ENCODE results near the gene GPD2.
"Not testable (repeated sequence)": the region's sequence is repeated elsewhere in the genome, so short reads cannot be mapped to it uniquely, and the experiment has no call there.

GPD2 gene

DNA sequence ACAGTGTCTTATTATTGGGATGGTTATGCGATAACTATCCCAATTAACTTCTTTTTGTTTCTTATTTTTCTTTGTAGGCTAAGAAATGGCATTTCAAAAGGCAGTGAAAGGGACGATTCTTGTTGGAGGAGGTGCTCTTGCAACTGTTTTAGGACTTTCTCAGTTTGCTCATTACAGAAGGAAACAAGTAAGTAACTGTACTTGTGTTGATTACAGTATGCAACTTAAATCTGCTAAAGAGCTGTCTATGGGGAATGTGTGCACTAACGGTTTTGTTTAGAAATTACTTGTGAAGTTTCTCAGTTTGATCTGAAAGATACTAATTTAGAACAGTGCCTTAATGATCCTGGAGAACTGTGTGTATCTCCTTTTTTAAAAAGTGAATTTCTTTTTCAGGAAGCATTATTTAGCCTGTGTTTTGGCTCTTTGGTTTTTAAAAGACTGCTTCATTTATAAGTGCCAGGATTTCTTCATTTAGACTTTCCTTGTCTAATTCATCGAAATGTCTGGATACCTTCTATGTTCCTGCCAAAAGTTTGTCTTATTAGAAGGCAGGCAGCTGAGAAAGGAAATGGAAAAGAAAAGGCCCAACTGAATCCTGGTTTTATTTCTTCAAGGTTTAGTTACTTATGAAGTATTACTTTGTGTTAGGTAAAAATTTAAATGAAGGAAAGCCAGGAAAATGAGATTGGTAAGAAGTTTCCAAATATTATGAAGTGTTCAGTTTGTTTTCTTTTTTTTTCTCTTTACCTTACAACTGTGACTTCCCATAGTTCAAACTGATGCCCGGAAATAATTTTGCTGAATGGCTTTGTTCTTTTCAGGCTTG is 40.1 kb downstream of the GPD2 start:
- no peak for DNase-seq (ENCODE audit: low read depth in 2 of 2)

- no peak for DNase-seq (ENCODE audit: low read depth in 2 of 2)
Observed at GRCh38 chr2:156476850-156477206, 40.6 kb downstream of the GPD2 start.

DNA sequence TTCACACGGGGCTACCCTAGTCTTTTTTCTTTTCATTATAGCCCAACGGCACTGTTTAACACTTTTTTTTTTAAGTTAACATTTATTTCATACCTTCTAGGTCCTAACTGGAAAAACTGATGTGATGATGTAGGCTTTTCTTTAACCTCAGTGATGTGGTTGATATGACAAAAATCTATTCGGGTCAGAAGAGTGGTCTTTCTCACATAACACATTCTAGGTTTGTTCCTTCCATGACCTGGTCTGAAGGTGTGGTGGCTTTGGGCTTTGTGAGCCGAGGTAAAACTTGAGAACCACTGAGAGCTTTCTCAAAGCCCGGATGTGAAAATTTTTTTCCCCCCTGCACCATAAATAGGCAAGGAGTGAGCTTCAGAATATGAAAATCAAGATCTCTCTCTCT is 44.2 kb downstream of the GPD2 start:
- no peak for DNase-seq (ENCODE audit: low read depth in 2 of 2)

GRCh38 chr2:156481312-156481711 is 45.1 kb downstream of the GPD2 start:
- no peak for DNase-seq (ENCODE audit: low read depth in 2 of 2)

DNA sequence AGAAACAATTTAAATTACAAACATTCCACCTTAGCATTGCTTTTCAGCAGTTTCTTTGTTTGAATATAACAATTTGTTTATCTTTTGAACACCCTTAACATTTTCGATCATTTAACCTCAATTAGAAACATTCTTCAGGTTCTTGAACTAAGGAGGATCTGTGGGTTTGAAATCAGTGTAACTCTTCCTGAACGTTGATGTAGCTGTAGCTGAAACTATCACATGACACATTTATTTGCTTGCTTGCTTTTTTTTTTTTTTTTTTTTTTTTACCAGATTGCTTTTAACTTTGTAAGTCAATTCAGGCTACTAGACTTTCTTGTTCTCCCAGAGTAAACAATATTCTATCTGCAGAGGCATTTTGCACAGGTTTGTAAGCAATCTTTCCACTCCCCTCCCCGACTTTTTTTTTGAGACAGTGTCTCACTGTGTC is 47.6 kb downstream of the GPD2 start:
- DNase-seq (ENCODE audit: low read depth in 2 of 2): no peak

GRCh38 chr2:156486147-156486546 is 50.0 kb downstream of the GPD2 start:
- no peak for DNase-seq (ENCODE audit: low read depth in 2 of 2)

- no peak for DNase-seq (ENCODE audit: low read depth in 2 of 2)
Observed at GRCh38 chr2:156486614-156487013, 50.4 kb downstream of the GPD2 start.

DNA sequence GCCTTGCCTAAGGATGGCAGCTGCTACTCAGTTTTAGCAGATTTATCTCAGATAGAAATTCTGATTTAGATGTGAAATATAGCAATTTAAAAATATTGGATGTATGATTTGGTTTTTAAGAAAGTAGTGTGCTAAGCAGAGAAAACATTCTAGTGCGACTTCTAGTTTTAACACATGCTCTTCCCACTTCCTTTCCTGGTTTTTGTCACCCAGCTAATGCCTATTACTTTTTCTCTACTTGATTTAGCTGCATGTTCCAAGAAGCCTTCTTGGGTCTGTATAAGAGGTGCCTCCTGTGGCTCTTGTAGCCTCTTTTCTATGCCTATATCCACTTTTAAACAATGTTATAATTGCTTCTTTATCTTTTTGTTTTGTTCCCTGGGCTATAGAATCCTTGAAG is 53.0 kb downstream of the GPD2 start:
- no peak for DNase-seq (ENCODE audit: low read depth in 2 of 2)

- DNase-seq (ENCODE audit: low read depth in 2 of 2): no peak
Observed at GRCh38 chr2:156489750-156490465, 53.7 kb downstream of the GPD2 start.

DNA sequence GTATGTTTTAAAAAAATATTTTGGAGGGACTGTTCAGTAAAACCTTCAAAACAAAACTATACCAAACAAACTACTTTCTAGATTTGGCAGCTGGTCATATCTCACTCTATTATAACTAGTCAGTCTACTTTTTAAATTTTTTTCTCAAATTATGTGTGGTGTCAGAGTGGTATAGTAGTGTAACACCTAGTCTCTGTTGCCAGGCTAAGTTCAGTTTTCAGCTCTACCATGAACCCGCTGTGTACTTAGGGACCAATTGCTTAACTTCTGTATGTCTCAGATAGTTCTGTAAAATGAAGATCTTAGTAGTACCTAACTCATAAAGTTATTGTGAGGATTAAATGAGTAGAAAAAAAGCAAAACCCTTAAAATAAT is 54.3 kb downstream of the GPD2 start:
- DNase-seq (ENCODE audit: low read depth in 2 of 2): no peak

DNA sequence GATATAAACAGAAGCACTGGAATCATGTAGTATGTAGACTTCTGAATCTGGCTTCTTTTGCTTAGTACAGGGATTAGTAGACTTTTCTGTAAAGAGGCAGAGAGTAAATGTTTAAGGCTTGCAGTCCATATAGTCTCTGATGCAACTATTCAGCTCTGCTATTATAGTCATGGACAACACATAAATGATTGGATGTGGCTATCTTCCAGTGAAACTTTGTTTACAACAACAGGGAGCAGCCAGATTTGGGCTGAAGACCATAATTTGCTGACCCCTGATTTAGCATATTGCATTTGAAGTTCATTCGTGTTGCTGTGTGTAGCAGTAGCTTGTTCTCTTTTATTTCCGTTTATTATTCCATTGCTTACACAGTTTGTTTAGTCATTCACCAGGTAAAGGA is 55.0 kb downstream of the GPD2 start:
- no peak for DNase-seq (ENCODE audit: low read depth in 2 of 2)

DNA sequence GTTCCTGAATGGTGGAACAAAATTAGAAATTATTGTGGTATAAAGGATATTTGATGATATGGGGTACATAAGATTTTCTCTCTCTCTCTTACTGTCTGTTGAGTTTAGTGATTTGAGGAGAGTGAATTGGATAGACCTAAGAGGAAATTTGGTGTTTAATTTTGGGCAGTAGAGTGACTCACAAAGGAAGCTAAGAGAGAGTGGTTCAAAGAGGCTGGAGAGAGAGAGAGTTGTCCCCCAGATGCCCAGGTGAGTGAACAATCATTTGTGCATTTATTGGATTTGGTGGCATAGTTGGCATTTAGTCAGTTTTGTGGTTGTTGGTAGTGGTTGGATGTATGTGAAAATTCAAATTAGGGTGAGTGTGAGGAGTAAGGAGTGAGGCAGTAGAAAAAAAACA is 56.8 kb downstream of the GPD2 start:
- DNase-seq (ENCODE audit: low read depth in 2 of 2): no peak

GRCh38 chr2:156495998-156496397 is 59.8 kb downstream of the GPD2 start:
- not testable (repeated sequence) for DNase-seq (ENCODE audit: low read depth in 2 of 2)

GRCh38 chr2:156505696-156506095 is 69.5 kb downstream of the GPD2 start:
- no peak for DNase-seq (ENCODE audit: low read depth in 2 of 2)

DNA sequence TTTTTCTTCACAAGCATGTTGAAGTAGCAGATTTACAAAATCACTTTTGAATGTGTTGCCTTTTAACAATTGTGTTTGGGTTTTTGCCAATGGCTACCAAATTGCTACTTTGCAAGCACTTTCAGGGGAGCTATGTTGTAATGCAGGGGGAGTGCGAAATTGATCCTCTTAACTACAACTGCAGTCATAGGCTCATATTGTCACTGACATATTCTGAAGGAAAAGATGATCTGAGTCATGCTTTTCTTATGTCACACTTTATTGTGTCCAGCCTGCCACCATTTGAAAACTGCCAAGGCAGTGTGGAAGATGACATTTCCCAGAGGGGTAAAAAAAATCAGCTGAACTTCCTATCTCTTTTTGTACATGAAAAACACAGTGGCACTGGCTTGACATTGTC is 74.9 kb downstream of the GPD2 start:
- DNase-seq (ENCODE audit: low read depth in 2 of 2): no peak

- DNase-seq (ENCODE audit: low read depth in 2 of 2): no peak
Observed at GRCh38 chr2:156511803-156512202, 75.6 kb downstream of the GPD2 start.

GRCh38 chr2:156512451-156512850 is 76.3 kb downstream of the GPD2 start:
- DNase-seq (ENCODE audit: low read depth in 2 of 2): no peak

DNA sequence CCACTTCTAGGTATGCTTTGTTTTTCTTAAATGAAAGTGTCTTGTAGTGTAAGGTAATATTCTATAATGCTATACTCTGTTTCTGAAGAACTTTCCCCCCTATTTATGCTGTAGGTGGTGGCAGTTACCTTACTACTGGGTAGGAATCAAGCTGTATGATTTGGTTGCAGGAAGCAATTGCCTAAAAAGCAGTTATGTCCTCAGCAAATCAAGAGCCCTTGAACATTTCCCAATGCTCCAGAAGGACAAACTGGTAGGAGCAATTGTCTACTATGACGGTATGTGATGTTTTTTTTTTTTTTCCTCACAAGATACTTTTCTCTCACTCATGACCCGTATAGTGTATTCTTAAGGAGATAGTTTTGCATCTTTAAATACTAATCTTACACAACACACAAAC is 77.0 kb downstream of the GPD2 start:
- DNase-seq (ENCODE audit: low read depth in 2 of 2): no peak

DNA sequence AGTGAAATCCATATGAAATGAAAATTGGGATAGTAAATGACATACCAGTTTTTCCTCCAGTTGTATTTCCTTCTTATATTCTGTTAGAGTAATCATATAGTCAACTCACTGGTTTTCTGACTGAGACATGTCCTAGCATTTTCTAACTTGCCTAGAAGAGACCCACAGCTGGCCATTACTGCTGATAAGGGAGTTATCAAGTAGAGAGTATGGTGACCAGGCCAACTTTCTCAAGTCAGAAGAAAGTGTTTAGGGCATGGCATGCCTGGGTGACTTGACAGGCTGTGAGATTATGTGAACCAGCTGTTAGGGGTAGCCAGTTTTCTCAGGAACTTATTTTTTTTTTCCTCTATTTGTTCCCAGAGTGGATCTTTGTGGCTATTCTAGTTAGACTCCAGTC is 81.2 kb downstream of the GPD2 start:
- no peak for DNase-seq (ENCODE audit: low read depth in 2 of 2)

DNA sequence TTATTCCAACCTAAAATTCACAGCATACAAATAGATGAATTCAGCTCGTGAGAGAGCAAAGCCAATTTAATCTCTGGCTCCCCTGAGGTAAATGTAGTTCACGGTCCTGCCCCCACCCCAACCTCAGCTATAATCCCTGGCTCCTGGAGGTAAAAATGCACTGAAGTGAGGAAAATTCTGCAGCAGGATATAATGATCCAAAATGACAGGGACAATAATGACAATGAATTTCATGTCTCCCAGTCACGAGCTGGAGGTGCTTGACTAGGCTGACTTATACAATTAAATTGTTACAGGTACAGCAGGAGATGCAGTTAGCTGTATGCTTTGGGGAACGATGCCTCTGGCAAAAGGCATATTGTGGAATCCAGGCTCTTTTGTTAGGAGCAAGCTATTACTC is 82.0 kb downstream of the GPD2 start:
- no peak for DNase-seq (ENCODE audit: low read depth in 2 of 2)

- no peak for DNase-seq (ENCODE audit: low read depth in 2 of 2)
Observed at GRCh38 chr2:156522864-156523440, 86.8 kb downstream of the GPD2 start.

DNA sequence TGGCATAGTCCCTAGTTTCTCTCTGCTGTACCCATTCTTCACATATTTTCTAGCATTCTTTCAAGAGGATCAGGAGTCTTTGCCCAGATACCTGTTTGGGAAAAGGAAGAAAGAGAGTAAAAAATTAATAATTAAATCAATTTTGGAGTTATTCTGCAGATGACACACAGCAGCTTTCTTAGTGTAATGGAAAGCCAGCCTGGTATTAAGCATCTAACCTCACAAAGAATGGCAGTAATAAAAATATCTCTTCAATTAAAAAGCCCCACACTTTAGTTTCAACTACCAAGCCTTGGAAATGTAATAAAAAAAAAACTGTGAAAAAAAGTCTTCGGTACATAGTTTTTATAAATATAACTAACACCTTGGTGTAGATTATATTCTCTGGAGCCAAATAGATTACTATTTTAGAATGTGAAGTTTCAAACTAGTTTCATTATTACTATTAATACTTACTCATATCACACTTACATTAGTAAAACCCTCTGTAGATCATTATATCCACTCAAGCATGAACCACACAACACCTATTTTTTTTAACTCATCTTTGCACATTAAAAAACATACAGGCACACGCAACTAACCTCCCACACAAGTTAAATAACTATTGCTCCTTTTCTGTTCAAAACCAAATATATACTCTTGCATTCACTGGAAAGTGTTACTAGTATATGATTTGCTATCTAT is 90.9 kb downstream of the GPD2 start:
- DNase-seq (ENCODE audit: low read depth in 2 of 2): no peak

DNA sequence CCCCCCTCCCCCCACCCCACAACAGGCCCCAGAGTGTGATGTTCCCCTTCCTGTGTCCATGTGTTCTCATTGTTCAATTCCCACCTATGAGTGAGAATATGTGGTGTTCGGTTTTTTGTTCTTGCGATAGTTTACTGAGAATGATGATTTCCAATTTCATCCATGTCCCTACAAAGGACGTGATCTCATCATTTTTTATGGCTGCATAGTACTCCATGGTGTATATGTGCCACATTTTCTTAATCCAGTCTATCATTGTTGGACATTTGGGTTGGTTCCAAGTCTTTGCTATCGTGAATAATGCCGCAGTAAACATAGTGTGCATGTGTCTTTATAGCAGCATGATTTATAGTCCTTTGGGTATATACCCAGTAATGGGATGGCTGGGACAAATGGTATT is 92.4 kb downstream of the GPD2 start:
- not testable (repeated sequence) for DNase-seq (ENCODE audit: low read depth in 2 of 2)

Measured in stimulated activated CD4-positive, alpha-beta T cell treated with anti-CD3 and anti-CD28 coated beads, Interleukin-12 subunit alpha, Interleukin-12 subunit beta, amount 100 ng/mL, for 24 hours (primary cell).